HepG2 (cell line): Measurements from ENCODE around the gene GABBR2.

ENCODE experiments used
- EZH2 ChIP-seq: conservative IDR thresholded peaks from 2 replicates; pipeline ENCODE4 v1.6.1; 2012; ENCODE audit warnings: mild to moderate bottlenecking, low read depth, low read length, moderate library complexity
- FOXK2 ChIP-seq: fragments of 450-650 bp; IDR thresholded peaks from 2 replicates; pipeline ENCODE4 v1.6.1; 2016
- GABPB1 ChIP-seq: IDR thresholded peaks from 2 replicates; pipeline ENCODE4 v1.6.1; 2016; ENCODE audit warnings: mild to moderate bottlenecking, missing genetic modification reagents, moderate library complexity, missing compliant biosample characterization
- GLI4 ChIP-seq: sonication (generic); formaldehyde crosslinking; IDR thresholded peaks from 2 replicates; pipeline ENCODE4 v1.5.1; 2020; ENCODE audit warnings: missing genetic modification reagents, mild to moderate bottlenecking, moderate library complexity, borderline replicate concordance
- POLR2AphosphoS5 ChIP-seq: IDR thresholded peaks from 2 replicates; pipeline ENCODE4 v1.6.1; 2012; ENCODE audit warnings: low read depth, low read length
- RFX5 ChIP-seq: IDR thresholded peaks from 2 replicates; pipeline ENCODE4 v1.6.1; 2011; ENCODE audit warnings: low read depth, low read length, improper control_type of control experiment
- SP2 ChIP-seq: sonication (generic); formaldehyde crosslinking; IDR thresholded peaks from 2 replicates; pipeline ENCODE4 v1.5.1; 2020; ENCODE audit warnings: mild to moderate bottlenecking, missing genetic modification reagents
- TCF12 ChIP-seq, 2 experiments: fragments of 450-650 bp in 1 of 2; sonication (generic) in 1 of 2; formaldehyde crosslinking in 1 of 2; IDR thresholded peaks; 2 replicates each; pipeline versions ENCODE4 v1.6.1 to v1.8.0; 2017 to 2022; ENCODE audit warnings: antibody characterized with exemption in 1 of 2, mild to moderate bottlenecking in 1 of 2, missing genetic modification reagents in 1 of 2, moderate library complexity in 1 of 2
- ZNF253 ChIP-seq: sonication (generic); formaldehyde crosslinking; IDR thresholded peaks from 2 replicates; pipeline ENCODE4 v1.8.0; 2022; ENCODE audit warnings: mild to moderate bottlenecking, missing genetic modification reagents, borderline replicate concordance
- ZNF83 ChIP-seq: sonication (generic); formaldehyde crosslinking; IDR thresholded peaks from 2 replicates; pipeline ENCODE4 v1.4.0; 2020; ENCODE audit warnings: missing genetic modification reagents, mild to moderate bottlenecking, borderline replicate concordance
- TF ChIP-seq, protein P1 (sequence below): sonication (generic); formaldehyde crosslinking; IDR thresholded peaks from 2 replicates; pipeline ENCODE4 v1.5.0; 2020; ENCODE audit warnings: mild to moderate bottlenecking, missing genetic modification reagents, moderate library complexity
- TF ChIP-seq, protein P2 (sequence below): sonication (generic); formaldehyde crosslinking; IDR thresholded peaks from 2 replicates; pipeline ENCODE4 v1.4.0; 2020; ENCODE audit warnings: missing genetic modification reagents

DNA sequence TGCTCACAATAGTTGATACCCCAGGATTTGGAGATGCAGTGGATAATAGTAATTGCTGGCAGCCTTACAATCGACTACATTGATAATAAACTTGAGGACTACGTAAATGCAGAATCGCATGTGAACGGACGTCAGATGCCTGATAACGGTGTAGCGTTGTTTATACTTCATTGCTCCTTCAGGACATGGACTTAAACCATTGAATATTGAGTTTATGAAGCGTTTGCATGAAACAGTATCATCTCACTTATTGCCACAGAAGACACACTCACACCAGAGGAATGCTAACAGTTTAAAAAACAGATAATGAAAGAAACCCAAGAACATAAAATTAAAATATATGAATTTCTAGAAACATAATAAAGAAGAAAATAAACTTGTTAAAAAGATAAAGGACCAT lies 101.6 kb downstream of the GABBR2 start:
- no peak for TF ChIP-seq EZH2
- no peak for TF ChIP-seq TCF12 (IDR thresholded peaks at IDR 0.05)
- TF ChIP-seq TCF12 (CRISPR knock-in tag; IDR thresholded peaks at IDR 0.05) = no peak
- TF ChIP-seq SP2 (CRISPR knock-in tag) = no peak
- TF ChIP-seq ZNF253 (CRISPR knock-in tag) = no peak
- TF ChIP-seq GLI4 = no peak
- no peak for TF ChIP-seq GABPB1 (CRISPR knock-in tag)
- TF ChIP-seq, protein P1, sequence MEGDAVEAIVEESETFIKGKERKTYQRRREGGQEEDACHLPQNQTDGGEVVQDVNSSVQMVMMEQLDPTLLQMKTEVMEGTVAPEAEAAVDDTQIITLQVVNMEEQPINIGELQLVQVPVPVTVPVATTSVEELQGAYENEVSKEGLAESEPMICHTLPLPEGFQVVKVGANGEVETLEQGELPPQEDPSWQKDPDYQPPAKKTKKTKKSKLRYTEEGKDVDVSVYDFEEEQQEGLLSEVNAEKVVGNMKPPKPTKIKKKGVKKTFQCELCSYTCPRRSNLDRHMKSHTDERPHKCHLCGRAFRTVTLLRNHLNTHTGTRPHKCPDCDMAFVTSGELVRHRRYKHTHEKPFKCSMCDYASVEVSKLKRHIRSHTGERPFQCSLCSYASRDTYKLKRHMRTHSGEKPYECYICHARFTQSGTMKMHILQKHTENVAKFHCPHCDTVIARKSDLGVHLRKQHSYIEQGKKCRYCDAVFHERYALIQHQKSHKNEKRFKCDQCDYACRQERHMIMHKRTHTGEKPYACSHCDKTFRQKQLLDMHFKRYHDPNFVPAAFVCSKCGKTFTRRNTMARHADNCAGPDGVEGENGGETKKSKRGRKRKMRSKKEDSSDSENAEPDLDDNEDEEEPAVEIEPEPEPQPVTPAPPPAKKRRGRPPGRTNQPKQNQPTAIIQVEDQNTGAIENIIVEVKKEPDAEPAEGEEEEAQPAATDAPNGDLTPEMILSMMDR (CRISPR knock-in tag) = no peak
- TF ChIP-seq ZNF83 = no peak
- TF ChIP-seq POLR2AphosphoS5 = no peak
- TF ChIP-seq FOXK2 = no peak
- TF ChIP-seq, protein P2, sequence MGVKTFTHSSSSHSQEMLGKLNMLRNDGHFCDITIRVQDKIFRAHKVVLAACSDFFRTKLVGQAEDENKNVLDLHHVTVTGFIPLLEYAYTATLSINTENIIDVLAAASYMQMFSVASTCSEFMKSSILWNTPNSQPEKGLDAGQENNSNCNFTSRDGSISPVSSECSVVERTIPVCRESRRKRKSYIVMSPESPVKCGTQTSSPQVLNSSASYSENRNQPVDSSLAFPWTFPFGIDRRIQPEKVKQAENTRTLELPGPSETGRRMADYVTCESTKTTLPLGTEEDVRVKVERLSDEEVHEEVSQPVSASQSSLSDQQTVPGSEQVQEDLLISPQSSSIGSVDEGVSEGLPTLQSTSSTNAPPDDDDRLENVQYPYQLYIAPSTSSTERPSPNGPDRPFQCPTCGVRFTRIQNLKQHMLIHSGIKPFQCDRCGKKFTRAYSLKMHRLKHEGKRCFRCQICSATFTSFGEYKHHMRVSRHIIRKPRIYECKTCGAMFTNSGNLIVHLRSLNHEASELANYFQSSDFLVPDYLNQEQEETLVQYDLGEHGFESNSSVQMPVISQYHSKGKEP (CRISPR knock-in tag) = no peak
- TF ChIP-seq RFX5 = no peak
